Prostate gland (tissue), 2 donors: ENCODE data around the gene ST7.

Experiments
- POLR2AphosphoS5 ChIP-seq: sonication (generic); formaldehyde crosslinking; IDR thresholded peaks from one replicate; pipeline ENCODE4 v1.6.1; 2017; ENCODE audit warnings: antibody characterized with exemption
- TF ChIP-seq, protein P1 (sequence below), 4 experiments: fragments of 200-600 bp in 2 of 4; fragments of 450-650 bp in 2 of 4; sonication (generic) in 2 of 4; IDR thresholded peaks; 1 replicate in 3 of 4; 2 replicates in 1 of 4; pipeline ENCODE4 v1.5.1; 2016 to 2019; ENCODE audit warnings: antibody characterized with exemption in 4 of 4, mild to moderate bottlenecking in 2 of 4, moderate library complexity in 2 of 4

DNA sequence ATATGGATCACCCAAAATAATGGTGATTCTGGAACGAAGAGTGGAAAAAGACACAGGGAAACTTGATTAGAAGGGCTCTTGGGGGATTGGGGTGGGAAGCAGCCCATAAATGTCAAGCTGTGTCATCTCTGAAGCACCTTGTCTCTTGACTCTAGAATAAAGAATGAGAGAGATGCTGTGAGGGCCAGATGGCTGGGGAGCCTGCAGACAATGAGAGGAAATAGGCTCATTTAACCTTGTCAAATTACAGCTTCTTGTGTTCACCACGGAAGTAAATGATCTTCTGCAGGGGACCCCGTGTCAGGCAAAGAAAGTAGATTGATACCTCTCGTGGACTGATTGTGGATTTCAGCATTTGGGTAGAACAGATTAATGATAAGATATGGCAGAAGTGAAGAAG is 159.3 kb downstream of the ST7 start:
- TF ChIP-seq POLR2AphosphoS5, result no peak
- TF ChIP-seq, protein P1, sequence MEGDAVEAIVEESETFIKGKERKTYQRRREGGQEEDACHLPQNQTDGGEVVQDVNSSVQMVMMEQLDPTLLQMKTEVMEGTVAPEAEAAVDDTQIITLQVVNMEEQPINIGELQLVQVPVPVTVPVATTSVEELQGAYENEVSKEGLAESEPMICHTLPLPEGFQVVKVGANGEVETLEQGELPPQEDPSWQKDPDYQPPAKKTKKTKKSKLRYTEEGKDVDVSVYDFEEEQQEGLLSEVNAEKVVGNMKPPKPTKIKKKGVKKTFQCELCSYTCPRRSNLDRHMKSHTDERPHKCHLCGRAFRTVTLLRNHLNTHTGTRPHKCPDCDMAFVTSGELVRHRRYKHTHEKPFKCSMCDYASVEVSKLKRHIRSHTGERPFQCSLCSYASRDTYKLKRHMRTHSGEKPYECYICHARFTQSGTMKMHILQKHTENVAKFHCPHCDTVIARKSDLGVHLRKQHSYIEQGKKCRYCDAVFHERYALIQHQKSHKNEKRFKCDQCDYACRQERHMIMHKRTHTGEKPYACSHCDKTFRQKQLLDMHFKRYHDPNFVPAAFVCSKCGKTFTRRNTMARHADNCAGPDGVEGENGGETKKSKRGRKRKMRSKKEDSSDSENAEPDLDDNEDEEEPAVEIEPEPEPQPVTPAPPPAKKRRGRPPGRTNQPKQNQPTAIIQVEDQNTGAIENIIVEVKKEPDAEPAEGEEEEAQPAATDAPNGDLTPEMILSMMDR (IDR thresholded peaks at IDR 0.05), result no peak
